AG10803 (cell line): ENCODE results near the gene ZMYND12.
A peak's percentile ranks its signal among the peaks of the same experiment; 100 is the strongest.

Experiments used
- DNase-seq: peaks from one replicate; pipeline ENCODE4 v3.0.0; 2010; ENCODE audit warnings: low read depth
- H3K4me3 ChIP-seq: 2 replicates; pipeline ENCODE4 v1.5.1; 2011; ENCODE audit warnings: mild to moderate bottlenecking, low read length, control low read depth
- CTCF ChIP-seq: conservative IDR thresholded peaks from 2 replicates; pipeline ENCODE4 v1.5.1; 2011; ENCODE audit warnings: mild to moderate bottlenecking, low read length, control low read depth, inconsistent platforms

ZMYND12 gene

DNA sequence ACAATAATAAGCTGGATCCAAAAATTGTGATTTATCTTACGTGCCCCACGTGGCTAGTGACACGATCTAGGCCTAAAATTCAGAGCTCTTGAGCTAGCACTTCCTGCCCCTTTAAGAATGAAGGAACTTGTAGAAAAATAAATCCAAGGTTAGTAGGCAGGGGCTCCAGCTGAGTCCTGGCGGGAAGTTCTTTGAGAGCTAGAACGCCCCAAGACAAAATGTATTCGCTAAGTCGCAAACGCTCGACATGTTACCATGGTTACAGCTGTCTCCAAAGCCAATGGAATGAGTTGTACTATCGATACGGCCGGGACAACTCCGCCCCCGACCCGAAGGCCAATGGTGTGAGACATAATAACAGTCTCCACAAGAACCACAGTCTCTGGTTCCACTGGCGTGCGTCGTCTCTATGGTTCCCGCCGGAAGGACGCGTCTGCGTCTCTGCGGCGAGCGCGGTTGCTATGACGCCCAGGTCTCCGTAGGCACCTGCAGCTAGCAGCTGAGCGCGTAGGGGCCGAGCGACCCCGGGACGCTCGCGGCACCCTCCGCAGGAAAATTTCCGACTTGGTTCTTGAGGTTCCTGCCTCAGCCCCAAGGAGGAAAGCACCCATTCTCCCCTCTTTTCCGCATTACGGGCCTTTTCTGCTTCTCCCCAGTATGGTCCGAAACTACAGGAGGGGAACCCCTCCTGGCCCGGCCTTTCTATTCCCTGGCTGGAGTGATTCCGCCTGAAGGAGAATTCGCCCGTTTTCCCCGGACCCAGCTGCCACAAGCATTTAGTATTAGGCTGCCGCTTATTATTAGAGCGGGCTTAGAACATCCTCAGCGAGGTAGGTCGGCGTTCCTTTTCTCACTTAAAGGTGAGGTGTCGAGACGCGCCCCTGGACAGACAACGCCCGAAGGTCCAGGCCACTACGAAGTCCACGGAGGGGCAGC, 7.3 kb upstream of the ZMYND12 start, which contains the start of gene CCDC30:
TSS of gene CCDC30 (plus strand) at position 459 of the 936 bp plus-strand sequence. CDS start 17,266 bp downstream, outside the sequence.
- H3K4me3 ChIP-seq, result peak within 1 kb of the TSS; percentile 86
- peak; percentile 97 for DNase-seq
- TF ChIP-seq CTCF, result no peak

DNA sequence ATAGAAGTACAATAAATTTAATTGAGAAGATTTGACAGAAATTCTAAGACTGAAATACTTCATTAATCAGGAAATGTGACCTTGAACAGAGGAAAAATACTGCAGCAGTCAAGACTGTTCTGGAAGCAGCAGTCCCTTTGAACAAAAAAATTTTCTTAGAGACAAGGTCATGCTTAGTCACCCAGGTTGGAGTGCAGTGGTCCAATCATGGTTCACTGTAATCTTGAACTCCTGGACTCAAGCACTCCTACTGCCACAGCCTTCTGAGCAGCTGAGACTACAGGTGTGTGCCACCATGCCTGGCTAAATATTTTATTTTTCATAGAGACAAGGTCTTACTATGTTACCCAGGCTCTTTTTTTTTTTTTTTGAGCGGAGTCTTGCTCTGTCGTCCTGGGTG, 5.4 kb upstream of the ZMYND12 start:
- no peak for DNase-seq
- TF ChIP-seq CTCF, result no peak
- no peak overlapping the region for H3K4me3 ChIP-seq

DNA sequence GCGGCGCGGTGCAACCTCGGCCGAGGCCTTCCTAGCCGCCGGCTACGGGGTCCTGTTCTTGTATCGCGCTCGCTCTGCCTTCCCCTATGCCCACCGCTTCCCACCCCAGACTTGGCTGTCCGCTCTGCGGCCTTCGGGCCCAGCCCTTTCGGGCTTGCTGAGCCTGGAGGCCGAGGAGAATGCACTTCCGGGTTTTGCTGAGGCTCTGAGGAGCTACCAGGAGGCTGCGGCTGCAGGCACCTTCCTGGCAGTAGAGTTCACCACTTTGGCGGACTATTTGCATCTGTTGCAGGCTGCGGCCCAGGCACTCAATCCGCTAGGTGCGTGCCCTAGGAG, 900 bp upstream of the ZMYND12 start:
- H3K4me3 ChIP-seq, result peak overlapping the region; percentile 90
- TF ChIP-seq CTCF, result no peak
- peak; percentile 63 for DNase-seq

DNA sequence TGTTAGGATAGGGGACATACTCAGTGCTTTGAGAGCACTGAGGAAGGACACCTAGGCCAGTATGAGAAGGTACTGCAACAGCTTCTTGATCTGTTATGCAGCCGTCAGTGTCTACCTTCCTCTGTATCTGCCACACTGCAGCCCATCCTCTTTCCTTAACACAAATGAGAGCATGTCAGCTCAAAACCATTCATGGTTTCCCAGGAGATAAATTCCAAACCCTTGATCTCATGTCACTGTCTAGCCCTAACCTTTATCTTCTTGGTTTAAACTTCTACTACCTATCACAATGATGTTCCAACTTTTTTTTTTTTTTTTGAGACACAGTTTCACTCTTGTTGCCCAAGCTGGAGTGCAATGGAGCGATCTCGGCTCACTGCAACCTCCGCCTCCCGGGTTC, 1.4 kb downstream of the ZMYND12 start:
- TF ChIP-seq CTCF, result no peak
- DNase-seq, result no peak
- no peak overlapping the region for H3K4me3 ChIP-seq

DNA sequence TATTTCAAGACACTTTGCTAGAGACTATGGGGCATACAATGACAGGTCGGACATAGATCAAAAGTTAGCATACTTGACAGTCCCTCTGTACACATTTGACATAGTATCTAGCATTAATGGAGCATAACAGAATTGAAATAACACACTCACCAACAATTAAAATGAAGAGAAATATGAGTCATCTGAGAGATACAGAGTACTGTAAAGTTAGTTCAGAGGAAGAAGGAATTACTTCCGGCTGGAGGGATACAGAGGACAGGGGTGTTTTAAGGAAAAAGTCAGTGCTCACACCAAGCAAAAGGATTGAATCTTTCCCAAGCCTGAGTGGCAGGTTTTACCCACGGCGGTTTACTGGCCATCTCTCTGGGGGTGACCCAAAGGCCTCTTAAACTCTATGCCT, 2.4 kb downstream of the ZMYND12 start:
- no peak overlapping the region for H3K4me3 ChIP-seq
- TF ChIP-seq CTCF, result no peak
- DNase-seq, result no peak

GRCh38 chr1:42450061-42450460, 5.8 kb downstream of the ZMYND12 start:
- DNase-seq, result no peak
- H3K4me3 ChIP-seq, result no peak overlapping the region
- TF ChIP-seq CTCF, result no peak

GRCh38 chr1:42449256-42449655, 6.6 kb downstream of the ZMYND12 start:
- DNase-seq, result no peak
- TF ChIP-seq CTCF, result no peak
- no peak overlapping the region for H3K4me3 ChIP-seq
